ENCODE measurements around the gene WNK1. TPM values are rescaled to one million over a fixed set of nuclear protein-coding genes. Genes with fewer than 3 reads are reported as not detected.
A peak's percentile ranks its signal among the peaks of the same experiment; 100 is the strongest.
"Not testable (repeated sequence)": the region's sequence is repeated elsewhere in the genome, so short reads cannot be mapped to it uniquely, and the experiment has no call there.

Gene WNK1
- polyA plus RNA-seq, 1 donor = 56.4 TPM

- H3K36me3 ChIP-seq (ENCODE audit: control insufficient read depth, insufficient read depth, low read length) = peaks cover 46% of the 10 kb centered on the region
- H3K27me3 ChIP-seq (ENCODE audit: control insufficient read depth, insufficient read depth, low read length) = no peaks in the 10 kb centered on the region
- WGBS (ENCODE audit: insufficient coverage, low lambda C conversion rate) = no CpG with 5 or more reads among the region's 5 CpGs
- DNase-seq = no peak
- no peak overlapping the region for H3K4me3 ChIP-seq (ENCODE audit: low read length)
- no peaks in the 10 kb centered on the region for H3K4me1 ChIP-seq (ENCODE audit: control insufficient read depth, insufficient read depth, low read length)
- no peaks in the 10 kb centered on the region for H3K9me3 ChIP-seq (ENCODE audit: control insufficient read depth, low read depth, low read length)
- no peak overlapping the region for H3K27ac ChIP-seq (ENCODE audit: low read length)
Measured at GRCh38 chr12:931060-931459, 178.7 kb downstream of the WNK1 start.

GRCh38 chr12:931591-931990 lies 179.2 kb downstream of the WNK1 start:
- Histone ChIP-seq H3K4me1 (ENCODE audit: control insufficient read depth, insufficient read depth, low read length) (no peaks in the 10 kb centered on the region), H3K27me3 (ENCODE audit: control insufficient read depth, insufficient read depth, low read length) (no peaks in the 10 kb centered on the region), H3K36me3 (ENCODE audit: control insufficient read depth, insufficient read depth, low read length) (peaks cover 42% of the 10 kb centered on the region), H3K27ac (ENCODE audit: low read length) (no peak overlapping the region), H3K4me3 (ENCODE audit: low read length) (no peak overlapping the region), H3K9me3 (ENCODE audit: control insufficient read depth, low read depth, low read length) (no peaks in the 10 kb centered on the region)
- no peak for DNase-seq
- WGBS (ENCODE audit: insufficient coverage, low lambda C conversion rate) = no CpG with 5 or more reads among the region's 4 CpGs

GRCh38 chr12:935891-936290 lies 183.5 kb downstream of the WNK1 start:
- not testable (repeated sequence) for DNase-seq; H3K27ac ChIP-seq (ENCODE audit: low read length)
- no CpG with 5 or more reads among the region's 12 CpGs for WGBS (ENCODE audit: insufficient coverage, low lambda C conversion rate)

GRCh38 chr12:936377-937345 lies 184.3 kb downstream of the WNK1 start:
- no peaks in the 10 kb centered on the region for H3K9me3 ChIP-seq (ENCODE audit: control insufficient read depth, low read depth, low read length)
- H3K27me3 ChIP-seq (ENCODE audit: control insufficient read depth, insufficient read depth, low read length) = no peaks in the 10 kb centered on the region
- WGBS (ENCODE audit: insufficient coverage, low lambda C conversion rate) = no CpG with 5 or more reads among the region's 8 CpGs
- no peak overlapping the region for H3K4me3 ChIP-seq (ENCODE audit: low read length)
- DNase-seq = no peak
- H3K36me3 ChIP-seq (ENCODE audit: control insufficient read depth, insufficient read depth, low read length) = peaks cover 20% of the 10 kb centered on the region
- H3K27ac ChIP-seq (ENCODE audit: low read length) = no peak overlapping the region
- no peaks in the 10 kb centered on the region for H3K4me1 ChIP-seq (ENCODE audit: control insufficient read depth, insufficient read depth, low read length)

More at GRCh38 chr12:935891-936290, 183.5 kb downstream of the WNK1 start:
- H3K4me3 ChIP-seq (ENCODE audit: low read length); H3K9me3 ChIP-seq (ENCODE audit: control insufficient read depth, low read depth, low read length); H3K4me1 ChIP-seq (ENCODE audit: control insufficient read depth, insufficient read depth, low read length); H3K27me3 ChIP-seq (ENCODE audit: control insufficient read depth, insufficient read depth, low read length): not testable (repeated sequence)
- peaks cover 28% of the 10 kb centered on the region for H3K36me3 ChIP-seq (ENCODE audit: control insufficient read depth, insufficient read depth, low read length)

GRCh38 chr12:938810-939209 lies 186.4 kb downstream of the WNK1 start:
- Histone ChIP-seq H3K27ac (ENCODE audit: low read length) (no peak overlapping the region), H3K4me3 (ENCODE audit: low read length) (no peak overlapping the region), H3K36me3 (ENCODE audit: control insufficient read depth, insufficient read depth, low read length) (peaks cover 20% of the 10 kb centered on the region), H3K9me3 (ENCODE audit: control insufficient read depth, low read depth, low read length) (no peaks in the 10 kb centered on the region), H3K27me3 (ENCODE audit: control insufficient read depth, insufficient read depth, low read length) (no peaks in the 10 kb centered on the region), H3K4me1 (ENCODE audit: control insufficient read depth, insufficient read depth, low read length) (no peaks in the 10 kb centered on the region)
- WGBS (ENCODE audit: insufficient coverage, low lambda C conversion rate) = no CpG with 5 or more reads among the region's 3 CpGs
- DNase-seq = no peak

GRCh38 chr12:943051-943450 lies 190.7 kb downstream of the WNK1 start:
- Histone ChIP-seq H3K27me3 (ENCODE audit: control insufficient read depth, insufficient read depth, low read length) (no peaks in the 10 kb centered on the region), H3K27ac (ENCODE audit: low read length) (no peak overlapping the region), H3K36me3 (ENCODE audit: control insufficient read depth, insufficient read depth, low read length) (peaks cover 17% of the 10 kb centered on the region), H3K9me3 (ENCODE audit: control insufficient read depth, low read depth, low read length) (no peaks in the 10 kb centered on the region), H3K4me3 (ENCODE audit: low read length) (no peak overlapping the region), H3K4me1 (ENCODE audit: control insufficient read depth, insufficient read depth, low read length) (no peaks in the 10 kb centered on the region)
- DNase-seq = no peak
- no CpG with 5 or more reads among the region's 6 CpGs for WGBS (ENCODE audit: insufficient coverage, low lambda C conversion rate)

- H3K36me3 ChIP-seq (ENCODE audit: control insufficient read depth, insufficient read depth, low read length) = peaks cover 16% of the 10 kb centered on the region
- no peak for DNase-seq
- H3K9me3 ChIP-seq (ENCODE audit: control insufficient read depth, low read depth, low read length) = no peaks in the 10 kb centered on the region
- H3K27me3 ChIP-seq (ENCODE audit: control insufficient read depth, insufficient read depth, low read length) = no peaks in the 10 kb centered on the region
- 100% methylated on average over 1 of the region's 7 CpGs for WGBS (ENCODE audit: insufficient coverage, low lambda C conversion rate)
- no peak overlapping the region for H3K4me3 ChIP-seq (ENCODE audit: low read length)
- H3K4me1 ChIP-seq (ENCODE audit: control insufficient read depth, insufficient read depth, low read length) = peaks cover 3% of the 10 kb centered on the region
- H3K27ac ChIP-seq (ENCODE audit: low read length) = no peak overlapping the region
Measured at GRCh38 chr12:944211-944610, 191.8 kb downstream of the WNK1 start.

- peaks cover 13% of the 10 kb centered on the region for H3K4me1 ChIP-seq (ENCODE audit: control insufficient read depth, insufficient read depth, low read length)
- peaks cover 11% of the 10 kb centered on the region for H3K36me3 ChIP-seq (ENCODE audit: control insufficient read depth, insufficient read depth, low read length)
- no peak for DNase-seq
- H3K9me3 ChIP-seq (ENCODE audit: control insufficient read depth, low read depth, low read length) = no peaks in the 10 kb centered on the region
- H3K27me3 ChIP-seq (ENCODE audit: control insufficient read depth, insufficient read depth, low read length) = no peaks in the 10 kb centered on the region
- H3K27ac ChIP-seq (ENCODE audit: low read length) = no peak overlapping the region
- no peak overlapping the region for H3K4me3 ChIP-seq (ENCODE audit: low read length)
Measured at GRCh38 chr12:946212-946611, 193.8 kb downstream of the WNK1 start.

- Histone ChIP-seq H3K27me3 (ENCODE audit: control insufficient read depth, insufficient read depth, low read length) (no peaks in the 10 kb centered on the region), H3K4me1 (ENCODE audit: control insufficient read depth, insufficient read depth, low read length) (peaks cover 13% of the 10 kb centered on the region), H3K36me3 (ENCODE audit: control insufficient read depth, insufficient read depth, low read length) (peaks cover 11% of the 10 kb centered on the region), H3K9me3 (ENCODE audit: control insufficient read depth, low read depth, low read length) (no peaks in the 10 kb centered on the region), H3K4me3 (ENCODE audit: low read length) (no peak overlapping the region), H3K27ac (ENCODE audit: low read length) (no peak overlapping the region)
- no peak for DNase-seq
- no CpG with 5 or more reads among the region's 6 CpGs for WGBS (ENCODE audit: insufficient coverage, low lambda C conversion rate)
Measured at GRCh38 chr12:946631-947030, 194.3 kb downstream of the WNK1 start.

- H3K27ac ChIP-seq (ENCODE audit: low read length) = peak overlapping the region; percentile 80
- 100% methylated on average over 1 of the region's 9 CpGs for WGBS (ENCODE audit: insufficient coverage, low lambda C conversion rate)
- peak overlapping the region; percentile 78 for H3K4me3 ChIP-seq (ENCODE audit: low read length)
- H3K9me3 ChIP-seq (ENCODE audit: control insufficient read depth, low read depth, low read length) = no peaks in the 10 kb centered on the region
- no peaks in the 10 kb centered on the region for H3K27me3 ChIP-seq (ENCODE audit: control insufficient read depth, insufficient read depth, low read length)
- H3K36me3 ChIP-seq (ENCODE audit: control insufficient read depth, insufficient read depth, low read length) = peaks cover 11% of the 10 kb centered on the region
- DNase-seq = no peak
- peaks cover 13% of the 10 kb centered on the region for H3K4me1 ChIP-seq (ENCODE audit: control insufficient read depth, insufficient read depth, low read length)
Measured at GRCh38 chr12:948238-948637, 195.9 kb downstream of the WNK1 start.

Measured in large intestine (tissue), 3 donors.